A673 (cell line): ENCODE results near the gene CFAP46. TPM values are rescaled to one million over a fixed set of nuclear protein-coding genes. Genes with fewer than 3 reads are reported as not detected.

ENCODE experiments used
- BruUV-seq: library from RNA; stranded (reverse); fragments of 400-500 nt; replicated peaks from 2 replicates; lab custom pipeline; 2021; lab: Mats Ljungman, UMichigan
- CTCF ChIA-PET: fragments of 300-600 bp; sonication (Branson Sonifier 250); formaldehyde crosslinking; loops from one replicate; lab custom pipeline; 2022; ENCODE audit warnings: antibody characterized with exemption; lab: Charles Lee
- POLR2A ChIA-PET: fragments of 300-600 bp; sonication (Branson Sonifier 250); formaldehyde crosslinking; loops from one replicate; lab custom pipeline; 2022; ENCODE audit warnings: antibody characterized with exemption; ENCODE audit not compliant: low non-redundant PET; lab: Charles Lee
- DNase-seq: peaks from one replicate; pipeline ENCODE4 v3.0.0-alpha.2; 2015; ENCODE audit warnings: low spot score
- H3K27ac ChIP-seq: fragments of 200-600 bp; sonication (generic); 2 replicates; pipeline ENCODE4 v1.5.1; 2016; ENCODE audit warnings: mixed run types, low read depth, mild to moderate bottlenecking, mixed read lengths, antibody characterized with exemption, low read length; ENCODE audit not compliant: poor library complexity, severe bottlenecking
- H3K27me3 ChIP-seq: fragments of 200-600 bp; sonication (generic); replicated peaks from 2 replicates; pipeline ENCODE4 v1.6.1; 2017; ENCODE audit warnings: mixed run types, low read depth, mild to moderate bottlenecking, mixed read lengths, antibody characterized with exemption, low read length; ENCODE audit not compliant: insufficient read depth, poor library complexity
- H3K36me3 ChIP-seq: fragments of 200-600 bp; sonication (generic); 2 replicates; pipeline ENCODE4 v1.6.1; 2016; ENCODE audit warnings: mixed run types, mild to moderate bottlenecking, mixed read lengths, antibody characterized with exemption, low read length; ENCODE audit not compliant: insufficient read depth, poor library complexity, severe bottlenecking
- H3K4me1 ChIP-seq: fragments of 200-600 bp; sonication (generic); 2 replicates; pipeline ENCODE4 v1.6.1; 2017; ENCODE audit warnings: mixed run types, mild to moderate bottlenecking, mixed read lengths, antibody characterized with exemption, low read length; ENCODE audit not compliant: insufficient read depth, poor library complexity, severe bottlenecking
- H3K4me3 ChIP-seq: fragments of 200-600 bp; sonication (generic); 2 replicates; pipeline ENCODE4 v1.5.1; 2016; ENCODE audit warnings: low read depth, mixed run types, mild to moderate bottlenecking, mixed read lengths, low read length; ENCODE audit not compliant: poor library complexity, severe bottlenecking
- H3K9me3 ChIP-seq: fragments of 200-600 bp; sonication (generic); 2 replicates; pipeline ENCODE4 v1.6.1; 2016; ENCODE audit warnings: mixed run types, low read depth, mild to moderate bottlenecking, mixed read lengths, antibody characterized with exemption, low read length; ENCODE audit not compliant: poor library complexity, severe bottlenecking
- CTCF ChIP-seq: fragments of 300-800, 200-600 bp; sonication (generic); conservative IDR thresholded peaks from 2 replicates; pipeline ENCODE4 v1.5.1; 2017; ENCODE audit warnings: low read depth, mild to moderate bottlenecking, antibody characterized with exemption, low read length, moderate library complexity, mixed read lengths
- EZH2 ChIP-seq: fragments of 200-600 bp; sonication (generic); IDR thresholded peaks from 2 replicates; pipeline ENCODE4 v1.6.1; 2017; ENCODE audit warnings: borderline replicate concordance, low read depth, mild to moderate bottlenecking, mixed read lengths, antibody characterized with exemption, low read length; ENCODE audit not compliant: poor library complexity, severe bottlenecking
- intact Hi-C: fragments of 100-400 bp; cut with micrococcal nuclease; formaldehyde crosslinking; loops from one replicate; pipeline ENCODE4 v1.10.0; 2022; ENCODE audit not compliant: unreplicated experiment
- total RNA-seq: library from RNA; stranded (reverse); gene quantifications from 2 replicates; pipeline ENCODE4 v1.2.3, GENCODE V29; 2021

Gene CFAP46
- total RNA-seq, 1 experiment from 2014 or later: 1.9 TPM

- no peak overlapping the region for H3K27ac ChIP-seq
- H3K4me1 ChIP-seq: no peaks in the 10 kb centered on the region
- CTCF ChIA-PET: no interaction called here
- TF ChIP-seq CTCF: no peak
- no peak for TF ChIP-seq EZH2
- no peaks in the 10 kb centered on the region for H3K9me3 ChIP-seq
- H3K4me3 ChIP-seq: no peak overlapping the region
- POLR2A ChIA-PET: no interaction called here
- BruUV-seq: no TSS peak
- no peak for DNase-seq
- H3K36me3 ChIP-seq: no peaks in the 10 kb centered on the region
- intact Hi-C loops: no loop called here
- peaks cover 45% of the 10 kb centered on the region for H3K27me3 ChIP-seq
Measured at GRCh38 chr10:132876993-132877431, 65.4 kb downstream of the CFAP46 start.

- no peak overlapping the region for H3K4me3 ChIP-seq
- no peaks in the 10 kb centered on the region for H3K4me1 ChIP-seq
- no peak for DNase-seq
- intact Hi-C loops: no loop called here
- BruUV-seq: no TSS peak
- H3K36me3 ChIP-seq: no peaks in the 10 kb centered on the region
- H3K27me3 ChIP-seq: peaks cover 52% of the 10 kb centered on the region
- H3K9me3 ChIP-seq: no peaks in the 10 kb centered on the region
- H3K27ac ChIP-seq: no peak overlapping the region
- TF ChIP-seq EZH2 (no peak), CTCF (no peak)
- POLR2A ChIA-PET: no interaction called here
- CTCF ChIA-PET: no interaction called here
Measured at GRCh38 chr10:132876131-132876860, 66.1 kb downstream of the CFAP46 start.

- CTCF ChIA-PET: no interaction called here
- POLR2A ChIA-PET: no interaction called here
- Histone ChIP-seq H3K27ac (no peak overlapping the region), H3K27me3 (peaks cover 49% of the 10 kb centered on the region), H3K9me3 (no peaks in the 10 kb centered on the region), H3K4me3 (no peak overlapping the region), H3K4me1 (no peaks in the 10 kb centered on the region), H3K36me3 (no peaks in the 10 kb centered on the region)
- intact Hi-C loops: no loop called here
- TF ChIP-seq EZH2 (no peak), CTCF (no peak)
- DNase-seq: no peak
- BruUV-seq: no TSS peak
Measured at GRCh38 chr10:132875435-132875834, 66.9 kb downstream of the CFAP46 start.
